Endothelial cell (in vitro differentiated cells): ENCODE measurements around the gene RPL38. TPM values are rescaled to one million over a fixed set of nuclear protein-coding genes. Genes with fewer than 3 reads are reported as not detected.

Experiments
- DNase-seq: peaks from one replicate; pipeline ENCODE4 v3.0.0; 2021; ENCODE audit warnings: low spot score
- H3K27ac Mint-ChIP-seq: one replicate; pipeline ENCODE4 v1.8.0; 2021; ENCODE audit warnings: mixed read lengths, inconsistent platforms; ENCODE audit not compliant: unreplicated experiment
- H3K27me3 Mint-ChIP-seq: one replicate; pipeline ENCODE4 v1.8.0; 2021; ENCODE audit warnings: mild to moderate bottlenecking, moderate library complexity, mixed read lengths, inconsistent platforms; ENCODE audit not compliant: unreplicated experiment
- H3K36me3 Mint-ChIP-seq: one replicate; pipeline ENCODE4 v1.8.0; 2021; ENCODE audit warnings: mild to moderate bottlenecking, low read depth, mixed read lengths, inconsistent platforms; ENCODE audit not compliant: unreplicated experiment
- H3K4me1 Mint-ChIP-seq: one replicate; pipeline ENCODE4 v1.8.0; 2021; ENCODE audit warnings: mild to moderate bottlenecking, mixed read lengths, inconsistent platforms; ENCODE audit not compliant: unreplicated experiment
- H3K4me3 Mint-ChIP-seq: one replicate; pipeline ENCODE4 v1.8.0; 2021; ENCODE audit warnings: mild to moderate bottlenecking, mixed read lengths, inconsistent platforms; ENCODE audit not compliant: unreplicated experiment
- H3K9me3 Mint-ChIP-seq: one replicate; pipeline ENCODE4 v1.8.0; 2021; ENCODE audit warnings: mixed read lengths, inconsistent platforms; ENCODE audit not compliant: unreplicated experiment
- CTCF ChIP-seq: fragments of 200-600 bp; sonication (generic); IDR thresholded peaks from one replicate; pipeline ENCODE4 v1.5.0; 2021; ENCODE audit warnings: antibody characterized with exemption; ENCODE audit not compliant: unreplicated experiment
- total RNA-seq: library from RNA; stranded (reverse); fragmentation: NEBNext Ultra II Directional; extraction: Animal tissue kit (Norgen Biotek cat#: 25700); gene quantifications from one replicate; pipeline ENCODE4 v1.2.1, GENCODE V29; 2021; ENCODE audit not compliant: unreplicated experiment

RPL38 gene
- total RNA-seq, 1 donor from 2014 or later = 1,802 TPM

GRCh38 chr17:74244548-74244947 is 41.1 kb downstream of the RPL38 start:
- Mint-ChIP-seq H3K27me3 (peaks cover 14% of the 10 kb centered on the region), H3K27ac (no peak overlapping the region), H3K4me1 (peaks cover 5% of the 10 kb centered on the region), H3K36me3 (no peaks in the 10 kb centered on the region), H3K9me3 (no peaks in the 10 kb centered on the region), H3K4me3 (no peak overlapping the region)
- no peak for DNase-seq
- no peak for TF ChIP-seq CTCF

- H3K27me3 Mint-ChIP-seq = peaks cover 14% of the 10 kb centered on the region
- H3K27ac Mint-ChIP-seq = no peak overlapping the region
- H3K9me3 Mint-ChIP-seq = no peaks in the 10 kb centered on the region
- DNase-seq = peak; percentile 28
- no peaks in the 10 kb centered on the region for H3K36me3 Mint-ChIP-seq
- H3K4me3 Mint-ChIP-seq = no peak overlapping the region
- peaks cover 5% of the 10 kb centered on the region for H3K4me1 Mint-ChIP-seq
- TF ChIP-seq CTCF = no peak
Measured at GRCh38 chr17:74245145-74245831, 41.8 kb downstream of the RPL38 start.

GRCh38 chr17:74245871-74246270 is 42.4 kb downstream of the RPL38 start:
- H3K4me3 Mint-ChIP-seq = no peak overlapping the region
- no peak for TF ChIP-seq CTCF
- peaks cover under 1% of the 10 kb centered on the region for H3K36me3 Mint-ChIP-seq
- no peak for DNase-seq
- no peak overlapping the region for H3K27ac Mint-ChIP-seq
- no peaks in the 10 kb centered on the region for H3K9me3 Mint-ChIP-seq
- H3K4me1 Mint-ChIP-seq = peaks cover 5% of the 10 kb centered on the region
- H3K27me3 Mint-ChIP-seq = peaks cover 17% of the 10 kb centered on the region

GRCh38 chr17:74249590-74250270 is 46.3 kb downstream of the RPL38 start:
- no peak overlapping the region for H3K27ac Mint-ChIP-seq

More at GRCh38 chr17:74249590-74250270, 46.3 kb downstream of the RPL38 start:
- Mint-ChIP-seq H3K4me3 (no peak overlapping the region), H3K27me3 (peaks cover 20% of the 10 kb centered on the region), H3K36me3 (peaks cover 8% of the 10 kb centered on the region), H3K4me1 (peaks cover 8% of the 10 kb centered on the region), H3K9me3 (no peaks in the 10 kb centered on the region)
- TF ChIP-seq CTCF = no peak
- DNase-seq = no peak
